Activated naive CD4-positive, alpha-beta T cell treated with anti-CD3 and anti-CD28 coated beads, Interleukin-2, amount 50 U/mL, for 24 hours (primary cell): ENCODE data around the gene YBX1.
"Not testable (repeated sequence)": the region's sequence is repeated elsewhere in the genome, so short reads cannot be mapped to it uniquely, and the experiment has no call there.

Source experiments
- H3K27ac Mint-ChIP-seq: one replicate; pipeline ENCODE4 v1.8.0; 2021; ENCODE audit warnings: mild to moderate bottlenecking, mixed read lengths
- H3K27me3 Mint-ChIP-seq: one replicate; pipeline ENCODE4 v1.8.0; 2021; ENCODE audit warnings: mixed read lengths
- H3K36me3 Mint-ChIP-seq: one replicate; pipeline ENCODE4 v1.8.0; 2021; ENCODE audit warnings: mixed read lengths
- H3K4me1 Mint-ChIP-seq: one replicate; pipeline ENCODE4 v1.8.0; 2021; ENCODE audit warnings: mixed read lengths
- H3K4me3 Mint-ChIP-seq: one replicate; pipeline ENCODE4 v1.8.0; 2021; ENCODE audit warnings: mild to moderate bottlenecking, mixed read lengths
- H3K9me3 Mint-ChIP-seq: one replicate; pipeline ENCODE4 v1.8.0; 2021; ENCODE audit warnings: mixed read lengths

Gene YBX1

DNA sequence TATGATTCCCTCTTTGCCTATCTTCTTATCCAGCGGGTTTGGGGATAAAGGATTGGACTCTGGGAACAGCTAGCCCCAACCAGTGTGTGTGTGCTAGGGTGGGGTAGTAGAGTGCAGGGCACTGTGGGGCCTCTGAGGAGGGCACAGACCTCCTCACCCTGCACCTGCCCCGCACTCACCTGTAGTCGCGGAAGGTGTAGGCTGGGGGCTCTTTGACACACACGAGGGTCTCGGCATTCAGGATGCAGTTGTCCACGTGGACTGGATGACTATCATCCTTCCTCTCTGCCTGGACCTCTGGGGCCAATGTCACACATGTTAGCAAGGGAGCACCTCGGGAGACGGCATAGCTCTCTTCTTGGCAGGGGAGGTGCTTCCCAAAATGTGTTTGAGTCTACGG is 65.8 kb downstream of the YBX1 start:
- H3K4me1 Mint-ChIP-seq = no peaks in the 10 kb centered on the region
- no peak overlapping the region for H3K27ac Mint-ChIP-seq
- peaks cover 19% of the 10 kb centered on the region for H3K36me3 Mint-ChIP-seq
- no peaks in the 10 kb centered on the region for H3K9me3 Mint-ChIP-seq
- H3K4me3 Mint-ChIP-seq = no peak overlapping the region
- H3K27me3 Mint-ChIP-seq = no peaks in the 10 kb centered on the region

DNA sequence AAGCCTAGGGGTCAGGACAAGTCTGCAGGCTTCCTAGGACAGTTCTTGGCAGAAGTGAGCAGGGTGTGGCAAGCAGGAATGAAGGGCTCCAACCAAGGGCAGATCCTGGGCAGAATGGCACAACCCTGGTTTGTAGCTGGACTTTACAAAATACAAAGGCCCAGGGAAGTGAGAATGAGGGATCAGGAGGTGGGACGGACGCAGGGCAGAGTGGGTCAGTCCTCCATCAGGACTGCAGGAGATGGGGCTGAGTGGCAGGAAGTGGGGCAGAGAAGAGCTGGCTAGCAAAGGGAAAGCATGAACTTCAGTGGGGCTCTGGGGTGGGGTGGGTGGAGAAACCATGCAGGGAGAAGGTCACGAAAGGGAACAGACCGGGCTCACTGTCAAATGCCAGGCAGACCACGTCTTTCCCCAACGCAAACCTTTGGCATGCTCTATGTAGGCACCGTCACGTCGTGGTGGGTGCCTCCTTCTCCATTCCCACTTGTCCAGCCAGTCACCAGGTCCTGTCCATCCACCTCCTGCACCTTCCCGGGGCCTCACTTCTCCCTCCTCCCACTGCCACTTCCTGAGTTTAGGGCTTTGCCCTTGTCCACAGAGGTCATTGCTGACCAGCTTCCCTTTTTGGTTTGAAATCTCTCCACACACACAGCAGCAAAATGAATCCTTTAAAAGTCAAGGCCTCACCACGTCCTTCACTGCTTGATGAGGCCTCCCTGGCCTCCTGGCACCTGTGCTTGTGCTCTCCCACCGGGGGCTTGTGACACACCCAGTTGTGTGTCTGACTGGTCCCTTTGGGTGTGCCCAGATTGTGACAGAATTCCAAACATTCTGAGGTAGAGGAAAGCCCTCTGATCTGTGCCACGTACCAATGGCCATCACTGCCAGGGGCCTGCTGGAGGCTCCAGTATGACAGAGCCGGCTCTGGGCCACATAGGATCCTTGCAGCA is 66.5 kb downstream of the YBX1 start:
- no peaks in the 10 kb centered on the region for H3K4me1 Mint-ChIP-seq
- H3K36me3 Mint-ChIP-seq = peaks cover 20% of the 10 kb centered on the region
- H3K27me3 Mint-ChIP-seq = no peaks in the 10 kb centered on the region
- H3K9me3 Mint-ChIP-seq = no peaks in the 10 kb centered on the region
- no peak overlapping the region for H3K27ac Mint-ChIP-seq
- H3K4me3 Mint-ChIP-seq = no peak overlapping the region

DNA sequence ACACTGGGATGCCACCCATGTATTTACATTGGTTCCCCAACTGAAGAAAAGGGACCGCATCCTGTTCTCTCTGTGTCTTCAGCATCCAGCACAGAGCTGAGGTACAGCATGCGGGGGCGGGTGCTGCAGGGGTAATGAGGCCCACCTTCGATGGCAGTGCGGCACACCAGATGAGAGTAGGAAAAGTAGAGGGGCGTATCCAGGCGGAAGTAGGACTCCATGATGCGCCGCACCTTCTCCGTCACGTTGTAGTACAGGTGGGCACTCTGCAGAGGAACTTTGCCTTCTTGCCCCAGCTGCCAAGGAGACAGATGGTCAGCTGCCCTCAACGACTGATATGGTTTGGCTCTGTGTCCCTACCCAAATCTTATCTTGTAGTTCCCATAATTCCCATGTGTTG is 67.8 kb downstream of the YBX1 start:
- H3K27ac Mint-ChIP-seq = no peak overlapping the region

DNA sequence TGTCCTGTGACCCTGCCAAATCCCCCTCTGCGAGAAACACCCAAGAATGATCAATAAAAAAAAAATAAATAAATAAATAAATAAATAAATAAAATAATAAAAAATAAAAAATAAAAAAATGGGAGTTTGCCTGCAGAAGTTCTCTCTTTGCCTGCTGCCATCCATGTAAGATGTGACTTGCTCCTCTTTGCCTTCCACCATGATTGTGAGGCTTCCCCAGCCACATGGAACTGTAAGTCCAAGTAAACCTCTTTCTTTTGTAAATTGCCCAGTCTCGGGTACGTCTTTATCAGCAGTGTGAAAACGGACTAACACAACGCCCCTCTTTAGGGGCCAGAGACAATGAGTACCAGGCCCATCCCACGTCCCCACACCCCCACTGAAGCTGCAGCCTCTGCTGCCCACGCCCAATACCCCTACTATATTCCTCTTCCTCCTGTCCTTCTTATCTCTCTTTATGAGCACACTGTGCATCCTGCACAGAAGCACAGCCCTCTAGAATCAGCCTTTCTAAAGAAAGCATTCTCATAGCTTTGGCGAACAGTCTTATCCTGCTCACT is 69.4 kb downstream of the YBX1 start:
- not testable (repeated sequence) for H3K9me3 Mint-ChIP-seq, H3K27me3 Mint-ChIP-seq, H3K4me3 Mint-ChIP-seq, H3K4me1 Mint-ChIP-seq, H3K27ac Mint-ChIP-seq
- H3K36me3 Mint-ChIP-seq = peaks cover 32% of the 10 kb centered on the region

More for the DNA sequence above, 67.8 kb downstream of the YBX1 start:
- Mint-ChIP-seq H3K36me3 (peaks cover 25% of the 10 kb centered on the region), H3K4me3 (no peak overlapping the region), H3K4me1 (no peaks in the 10 kb centered on the region), H3K27me3 (no peaks in the 10 kb centered on the region), H3K9me3 (no peaks in the 10 kb centered on the region)

DNA sequence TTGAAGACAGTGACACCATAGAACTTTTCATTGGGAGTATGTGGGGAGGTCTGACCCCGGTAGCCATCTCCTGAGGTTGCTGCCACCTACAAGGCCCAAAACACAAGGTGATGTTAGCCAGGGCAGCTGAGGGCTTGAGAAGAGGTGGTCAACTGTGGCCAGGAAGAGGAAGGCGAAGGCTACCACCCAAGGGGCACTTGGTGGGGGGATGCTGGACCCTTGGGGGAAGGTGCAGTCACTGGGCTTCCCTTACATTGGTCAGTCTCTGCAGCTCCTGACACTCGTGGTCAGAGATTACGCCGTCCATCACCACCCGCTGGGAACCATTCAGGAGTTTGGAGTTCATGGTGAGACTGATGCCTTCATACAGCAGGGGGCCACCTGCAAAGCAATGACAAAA is 70.1 kb downstream of the YBX1 start:
- no peaks in the 10 kb centered on the region for H3K9me3 Mint-ChIP-seq
- H3K27me3 Mint-ChIP-seq = no peaks in the 10 kb centered on the region
- peaks cover 4% of the 10 kb centered on the region for H3K4me1 Mint-ChIP-seq
- no peak overlapping the region for H3K27ac Mint-ChIP-seq
- peaks cover 36% of the 10 kb centered on the region for H3K36me3 Mint-ChIP-seq
- no peak overlapping the region for H3K4me3 Mint-ChIP-seq

DNA sequence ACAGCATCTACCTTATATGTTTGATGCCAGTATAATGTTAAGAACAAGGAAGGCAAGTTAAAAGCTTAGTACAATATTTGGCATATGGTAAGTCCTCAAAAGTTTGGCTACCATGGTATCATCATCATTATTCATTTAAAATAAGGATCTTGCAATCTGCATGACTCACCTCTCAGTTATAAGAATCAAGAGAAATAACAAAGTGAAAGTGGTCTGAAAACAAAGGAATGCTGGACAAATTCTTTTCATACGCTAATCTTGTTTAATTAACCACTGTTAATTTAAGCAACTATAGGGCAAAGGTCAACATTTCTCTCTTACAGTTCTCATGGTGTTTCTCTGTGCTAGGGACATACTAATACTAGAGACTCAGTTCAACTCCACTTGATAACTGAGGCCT is 70.9 kb downstream of the YBX1 start:
- H3K36me3 Mint-ChIP-seq = peaks cover 36% of the 10 kb centered on the region
- no peak overlapping the region for H3K27ac Mint-ChIP-seq
- no peaks in the 10 kb centered on the region for H3K9me3 Mint-ChIP-seq
- H3K4me1 Mint-ChIP-seq = peaks cover 4% of the 10 kb centered on the region
- H3K27me3 Mint-ChIP-seq = no peaks in the 10 kb centered on the region
- H3K4me3 Mint-ChIP-seq = no peak overlapping the region
